HCT116 (cell line): ENCODE results near the gene NCAPD2.

Experiments
- EZH2phosphoT487 ChIP-seq: fragments of 200-600 bp; IDR thresholded peaks from 2 replicates; pipeline ENCODE4 v1.6.1; 2018; ENCODE audit warnings: antibody characterized with exemption, borderline replicate concordance
- POLR2A ChIP-seq: IDR thresholded peaks from 2 replicates; pipeline ENCODE4 v1.7.0; 2011; ENCODE audit warnings: borderline replicate concordance; ENCODE audit not compliant: insufficient read depth, insufficient read length; ENCODE audit errors: extremely low read depth

DNA sequence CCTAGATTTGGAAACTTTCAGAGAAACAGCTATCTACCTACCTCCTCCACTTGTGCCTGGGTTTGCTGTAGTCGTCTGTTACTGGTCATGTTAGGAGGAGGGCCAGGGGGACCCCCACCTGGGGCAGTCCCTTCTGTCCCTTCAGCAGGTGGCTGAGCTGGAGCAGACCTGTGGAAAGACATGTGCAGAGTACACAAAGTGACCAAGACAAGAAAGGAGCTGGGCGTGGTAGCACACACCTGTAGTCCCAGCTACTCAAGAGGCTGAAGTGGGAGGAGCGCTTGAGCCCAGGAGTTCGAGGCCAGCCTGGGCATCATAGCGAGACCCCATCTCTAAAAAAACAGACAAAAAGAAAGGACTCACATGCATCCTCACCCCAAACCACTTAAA, 27.7 kb upstream of the NCAPD2 start:
- TF ChIP-seq POLR2A, result no peak
- no peak for TF ChIP-seq EZH2phosphoT487
